Omental fat pad (tissue), 4 donors: ENCODE data around the gene WDFY2. TPM values are rescaled to one million over a fixed set of nuclear protein-coding genes. Genes with fewer than 3 reads are reported as not detected.

Experiments used
- ATAC-seq: fragments of 150-250 bp; one replicate; pipeline ENCODE4 v1.9.1; 2016; ENCODE audit warnings: mild to moderate bottlenecking, moderate library complexity; ENCODE audit not compliant: low FRiP score
- DNase-seq: peaks from one replicate; pipeline ENCODE4 v3.0.0-alpha.2; 2019; ENCODE audit warnings: low spot score
- total RNA-seq, 4 donors: library from RNA; depleted of rRNA; stranded (reverse); fragments of >200 nt; gene quantifications; one replicate each; pipeline ENCODE4 v1.1.0, GENCODE V29; 2016
- TF ChIP-seq, protein P1 (sequence below), 3 donors: fragments of 450-650 bp; IDR thresholded peaks; one replicate each; pipeline ENCODE4 v1.5.1; 2016 to 2017; ENCODE audit warnings: antibody characterized with exemption in 3 of 3, mild to moderate bottlenecking in 3 of 3, moderate library complexity in 2 of 3

WDFY2 gene
- total RNA-seq, 4 donors from 2014 or later: 13.3 to 26.6 (median 15.8) TPM

DNA sequence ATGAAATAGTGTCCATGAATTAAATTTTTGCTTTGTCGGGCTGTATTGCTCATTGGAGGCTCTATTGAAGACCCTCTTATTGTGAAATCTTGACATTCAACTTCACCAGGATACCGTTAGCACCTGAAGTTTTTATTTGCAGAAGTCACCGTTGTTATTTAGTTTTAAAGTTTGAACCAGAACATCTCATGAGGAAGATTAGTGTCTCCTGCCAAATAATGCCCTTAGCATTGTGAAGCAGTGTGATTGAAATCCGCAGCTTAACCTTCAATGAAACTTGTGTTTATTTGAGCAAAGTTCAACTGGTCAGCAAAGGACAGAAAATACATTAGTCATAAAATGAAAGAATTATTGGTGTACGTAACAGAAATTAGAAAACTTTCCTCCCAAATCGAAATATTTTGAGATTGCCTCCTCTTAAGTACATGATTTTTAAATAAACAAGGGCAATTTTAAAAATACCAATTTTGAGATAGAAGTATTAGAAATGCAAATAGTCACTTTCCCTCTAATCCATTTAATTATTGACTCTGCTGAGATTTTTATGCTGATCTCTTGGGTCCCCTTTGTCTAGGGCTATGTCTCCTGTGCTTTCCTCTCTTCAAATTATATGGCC, 84.4 kb downstream of the WDFY2 start:
- ATAC-seq (no peak), DNase-seq (no peak)
- TF ChIP-seq, protein P1, sequence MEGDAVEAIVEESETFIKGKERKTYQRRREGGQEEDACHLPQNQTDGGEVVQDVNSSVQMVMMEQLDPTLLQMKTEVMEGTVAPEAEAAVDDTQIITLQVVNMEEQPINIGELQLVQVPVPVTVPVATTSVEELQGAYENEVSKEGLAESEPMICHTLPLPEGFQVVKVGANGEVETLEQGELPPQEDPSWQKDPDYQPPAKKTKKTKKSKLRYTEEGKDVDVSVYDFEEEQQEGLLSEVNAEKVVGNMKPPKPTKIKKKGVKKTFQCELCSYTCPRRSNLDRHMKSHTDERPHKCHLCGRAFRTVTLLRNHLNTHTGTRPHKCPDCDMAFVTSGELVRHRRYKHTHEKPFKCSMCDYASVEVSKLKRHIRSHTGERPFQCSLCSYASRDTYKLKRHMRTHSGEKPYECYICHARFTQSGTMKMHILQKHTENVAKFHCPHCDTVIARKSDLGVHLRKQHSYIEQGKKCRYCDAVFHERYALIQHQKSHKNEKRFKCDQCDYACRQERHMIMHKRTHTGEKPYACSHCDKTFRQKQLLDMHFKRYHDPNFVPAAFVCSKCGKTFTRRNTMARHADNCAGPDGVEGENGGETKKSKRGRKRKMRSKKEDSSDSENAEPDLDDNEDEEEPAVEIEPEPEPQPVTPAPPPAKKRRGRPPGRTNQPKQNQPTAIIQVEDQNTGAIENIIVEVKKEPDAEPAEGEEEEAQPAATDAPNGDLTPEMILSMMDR (IDR thresholded peaks at IDR 0.05): no peak

DNA sequence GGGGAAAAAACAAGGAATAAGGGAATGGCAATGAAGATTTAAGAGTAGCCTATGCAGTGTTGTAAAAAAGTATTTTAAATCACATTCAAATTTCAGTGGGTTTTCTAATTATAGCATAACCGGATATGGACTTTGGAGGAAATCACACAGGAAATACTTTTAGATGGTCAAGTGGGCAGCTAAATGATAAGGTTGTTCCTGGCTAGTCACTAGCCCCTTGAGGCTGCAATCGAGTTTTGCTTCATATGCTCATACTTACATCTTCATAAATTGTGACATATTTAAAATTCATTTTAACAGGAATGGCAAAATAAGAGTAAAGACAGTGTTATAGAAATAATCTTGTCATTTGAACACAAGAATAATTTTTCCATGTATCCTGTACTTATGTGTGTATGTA, 88.9 kb downstream of the WDFY2 start:
- TF ChIP-seq, protein P1 (IDR thresholded peaks at IDR 0.05): no peak
- ATAC-seq (no peak), DNase-seq (no peak)

DNA sequence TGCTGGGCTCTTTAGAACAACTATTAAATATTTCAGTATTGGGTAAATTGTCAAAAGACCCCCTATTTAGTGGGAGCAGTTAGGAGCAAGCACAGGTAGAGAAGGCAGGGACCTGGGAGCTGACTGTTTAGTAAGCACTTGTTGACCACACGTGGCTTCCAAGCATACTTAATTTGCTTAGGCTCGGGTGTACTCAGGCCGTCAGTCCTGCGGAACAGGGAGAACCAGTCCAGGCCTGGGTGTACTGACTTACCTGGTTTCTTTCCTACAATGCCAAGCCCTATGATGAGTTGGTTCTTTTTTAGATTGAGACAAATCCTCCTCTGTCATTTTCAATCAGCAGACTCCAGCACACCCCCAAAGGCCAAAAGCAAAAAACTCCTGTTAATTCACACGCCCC, 90.0 kb downstream of the WDFY2 start:
- TF ChIP-seq, protein P1 (IDR thresholded peaks at IDR 0.05): no peak
- no peak for DNase-seq
- ATAC-seq: no peak

- ATAC-seq: no peak
- TF ChIP-seq, protein P1 (IDR thresholded peaks at IDR 0.05): no peak
- no peak for DNase-seq
Measured at GRCh38 chr13:51675385-51675784, 91.1 kb downstream of the WDFY2 start.

DNA sequence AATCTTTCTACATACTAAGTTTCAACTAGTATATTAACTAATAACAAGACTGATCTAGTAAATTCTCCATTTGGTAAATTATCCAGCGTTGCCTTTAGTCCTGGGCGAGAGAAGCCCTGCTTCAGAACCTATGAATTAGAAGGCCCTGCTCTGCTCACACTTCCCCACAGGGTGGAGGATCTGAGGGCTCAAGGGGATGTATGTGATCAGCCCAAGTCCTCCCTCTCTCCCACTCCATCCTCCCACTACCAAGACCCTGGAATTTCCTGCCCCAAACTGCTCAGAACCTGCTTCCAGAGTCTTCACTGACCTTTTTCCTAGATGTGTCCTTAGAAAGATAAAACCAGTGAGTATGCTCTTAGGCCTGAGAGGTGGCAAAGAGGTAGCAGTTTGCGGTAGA, 91.6 kb downstream of the WDFY2 start:
- no peak for ATAC-seq
- TF ChIP-seq, protein P1 (IDR thresholded peaks at IDR 0.05): no peak
- no peak for DNase-seq

GRCh38 chr13:51676739-51677138, 92.5 kb downstream of the WDFY2 start:
- TF ChIP-seq, protein P1 (IDR thresholded peaks at IDR 0.05): no peak
- DNase-seq: no peak
- no peak for ATAC-seq

DNA sequence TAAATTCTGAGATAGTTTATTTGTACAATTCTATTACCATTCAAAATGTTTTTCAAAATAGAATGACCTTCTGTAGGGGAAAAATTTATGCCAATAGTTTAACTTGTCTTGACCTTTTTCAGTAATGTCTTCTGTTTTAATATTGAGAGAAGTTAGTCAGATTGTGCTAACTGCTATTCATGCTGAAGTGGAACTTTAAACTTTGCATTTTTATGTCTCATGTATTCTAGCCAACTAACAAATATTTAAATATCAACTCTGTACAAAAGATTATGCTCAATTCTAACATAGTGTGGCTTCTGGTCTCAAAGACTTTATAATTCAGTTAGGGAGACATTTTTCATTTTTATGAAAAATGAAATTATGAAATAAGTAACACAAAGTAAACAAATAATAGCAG, 94.2 kb downstream of the WDFY2 start:
- TF ChIP-seq, protein P1 (IDR thresholded peaks at IDR 0.05): no peak
- no peak for DNase-seq
- ATAC-seq: no peak
